CD4-positive, alpha-beta T cell treated with Interleukin-21 for 1 hour (primary cell): ENCODE data around the gene APAF1.

Experiments
- DNase-seq: peaks from one replicate; pipeline ENCODE4 v3.0.0-alpha.2; 2020

The APAF1 gene

DNA sequence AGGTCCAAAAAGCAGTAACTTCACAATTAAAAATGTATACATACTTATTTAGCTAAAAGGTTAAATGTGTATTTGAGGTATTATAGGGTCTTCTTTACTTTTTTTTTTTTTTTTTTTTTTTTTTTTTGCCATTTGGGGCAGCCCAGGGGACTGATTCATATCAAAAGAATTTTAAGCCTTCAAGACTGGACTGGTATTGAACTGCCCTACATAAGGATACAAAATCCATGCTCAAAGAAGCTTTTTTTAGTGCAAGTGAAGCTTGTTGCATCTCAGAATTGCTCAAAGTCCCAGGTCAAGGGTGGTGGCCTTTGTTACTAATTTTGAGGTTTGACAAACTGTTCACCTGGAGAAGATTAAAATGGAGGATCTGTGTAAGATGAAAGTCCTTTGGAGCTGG is 124.0 kb downstream of the APAF1 start:
- DNase-seq = no peak

DNA sequence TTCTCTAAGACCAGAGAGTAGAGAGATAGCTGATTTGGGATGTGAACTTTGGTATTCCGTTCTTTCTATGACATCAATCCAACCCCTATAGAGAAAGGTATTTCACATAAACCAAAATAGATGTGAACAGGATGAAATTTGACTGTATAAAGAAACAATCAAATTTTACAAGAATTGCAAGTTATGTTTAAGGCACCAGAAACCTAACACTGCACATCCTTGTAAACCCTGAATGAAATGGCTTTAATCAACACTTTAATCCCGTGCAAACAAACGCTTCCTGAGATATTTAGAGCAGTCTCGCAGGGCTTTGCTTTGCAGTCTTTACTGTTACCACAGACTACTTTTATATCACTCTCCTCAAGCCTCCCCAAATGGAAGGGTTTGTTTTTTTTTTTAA is 125.1 kb downstream of the APAF1 start:
- DNase-seq = no peak

DNA sequence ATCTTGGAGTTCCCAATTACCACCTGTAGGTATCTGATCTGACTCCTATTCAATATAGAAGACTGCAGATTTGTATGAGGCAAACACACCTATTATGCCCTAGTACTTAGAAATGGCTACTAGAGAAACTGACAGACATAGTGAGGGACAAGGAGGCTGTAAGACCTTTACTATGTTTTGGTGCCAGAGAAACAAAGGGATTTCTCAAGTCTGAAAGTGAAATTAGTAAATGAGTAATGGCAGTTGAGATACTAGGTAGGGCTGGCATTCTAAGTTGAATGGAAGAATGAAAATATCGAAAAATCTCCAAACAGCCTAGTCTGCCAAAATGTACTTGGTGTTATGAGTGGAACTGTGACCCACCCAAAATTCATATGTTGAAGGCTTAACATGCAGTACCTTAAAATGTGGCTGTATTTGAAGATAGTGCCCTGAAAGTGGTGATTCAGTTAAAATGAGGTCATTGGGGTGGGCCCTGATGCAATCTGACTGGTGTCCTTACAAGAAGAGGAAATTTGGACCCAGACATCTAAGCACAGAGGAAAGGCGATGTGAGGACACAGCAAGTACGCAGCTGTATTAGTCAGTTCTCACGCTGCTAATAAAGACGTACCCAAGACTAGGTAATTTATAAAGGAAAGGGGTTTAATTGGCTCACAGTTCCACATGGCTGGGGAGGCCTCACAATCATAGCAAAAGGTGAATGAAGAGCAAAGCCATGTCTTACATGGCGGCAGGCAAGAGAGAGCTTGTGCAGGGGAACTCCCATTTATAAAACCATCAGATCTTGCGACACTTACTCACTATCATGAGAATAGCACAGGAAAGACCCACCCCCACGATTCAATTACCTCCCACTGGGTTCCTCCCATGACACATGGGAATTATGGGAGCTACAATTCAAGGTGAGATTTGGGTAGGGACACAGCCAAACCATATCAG is 127.0 kb downstream of the APAF1 start:
- DNase-seq = no peak

DNA sequence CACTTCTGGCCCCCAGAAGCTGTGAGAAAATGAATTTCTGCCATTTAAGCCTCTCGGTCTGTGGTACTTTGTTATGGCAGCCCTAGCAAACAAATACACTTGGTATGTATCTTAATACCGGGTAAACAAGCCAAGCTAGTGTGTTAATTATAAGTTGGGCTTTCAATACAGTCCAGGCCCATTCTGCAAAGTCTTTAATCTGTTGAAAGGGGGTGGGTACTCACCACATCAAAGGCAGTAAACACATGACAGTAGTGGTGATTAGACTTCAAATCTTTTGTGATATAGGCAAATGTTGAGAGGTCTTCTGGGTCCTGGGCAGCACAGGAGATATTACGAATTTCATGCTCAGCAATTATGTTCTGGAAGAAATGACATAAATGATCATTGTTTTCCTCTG is 127.7 kb downstream of the APAF1 start:
- no peak for DNase-seq

DNA sequence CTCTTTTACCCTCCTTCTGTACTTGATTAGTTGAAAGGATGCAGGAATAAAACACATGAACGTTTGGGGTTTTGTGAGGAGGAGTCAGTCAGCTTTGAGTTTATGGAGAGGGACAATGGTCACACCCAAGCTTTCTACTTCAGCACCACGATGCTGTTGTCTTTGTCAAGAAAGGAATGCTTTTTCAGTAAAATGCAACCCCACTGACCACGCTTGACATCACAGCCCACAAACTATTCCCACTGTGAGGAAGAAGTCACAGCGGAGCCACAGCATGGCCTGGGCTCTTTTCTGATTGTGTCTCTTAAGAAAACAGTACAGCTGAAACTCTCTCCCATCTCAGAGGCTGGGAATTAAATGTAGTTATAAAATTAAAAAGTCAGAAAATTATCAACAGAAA is 135.2 kb downstream of the APAF1 start:
- DNase-seq = no peak

DNA sequence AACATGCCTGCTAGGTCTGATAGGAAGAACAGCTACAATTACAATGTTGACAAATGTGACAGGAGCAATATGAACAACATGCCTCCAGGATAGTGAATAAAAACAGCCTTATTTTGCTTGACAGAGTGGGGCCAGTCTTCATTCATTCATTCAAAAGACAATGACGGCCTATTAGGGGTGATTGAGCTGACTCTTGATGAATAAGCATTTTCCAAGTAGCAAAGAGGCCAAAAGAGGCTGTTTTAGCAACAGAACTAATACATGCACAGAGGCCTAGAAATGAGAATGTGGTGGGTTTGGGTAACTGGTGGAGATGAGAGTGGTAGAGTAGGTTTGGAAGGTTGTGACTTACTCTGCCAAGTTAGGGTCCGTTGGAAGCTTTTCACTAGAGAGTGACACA is 138.3 kb downstream of the APAF1 start:
- DNase-seq = no peak
